Endodermal cell (in vitro differentiated cells): ENCODE measurements around the gene PSMC3IP. TPM values are rescaled to one million over a fixed set of nuclear protein-coding genes. Genes with fewer than 3 reads are reported as not detected.
A peak's percentile ranks its signal among the peaks of the same experiment; 100 is the strongest.

Source experiments
- DNase-seq: peaks from one replicate; pipeline ENCODE4 v3.0.0-alpha.2; 2017
- H3K27ac ChIP-seq: 2 replicates; pipeline ENCODE4 v1.5.1; 2013; ENCODE audit warnings: mild to moderate bottlenecking, low read depth, low read length, moderate library complexity
- H3K27me3 ChIP-seq: 2 replicates; pipeline ENCODE4 v1.6.1; 2013; ENCODE audit warnings: mild to moderate bottlenecking, low read length, moderate library complexity; ENCODE audit not compliant: insufficient read depth, control insufficient read depth, poor library complexity, severe bottlenecking
- H3K36me3 ChIP-seq: 2 replicates; pipeline ENCODE4 v1.7.0; 2013; ENCODE audit warnings: mild to moderate bottlenecking, low read length, moderate library complexity; ENCODE audit not compliant: control insufficient read depth, insufficient read depth
- H3K4me1 ChIP-seq: one replicate; pipeline ENCODE4 v1.7.0; 2013; ENCODE audit warnings: low read length; ENCODE audit not compliant: control insufficient read depth, insufficient read depth
- H3K4me3 ChIP-seq: 2 replicates; pipeline ENCODE4 v1.5.1; 2013; ENCODE audit warnings: mild to moderate bottlenecking, low read length, moderate library complexity
- H3K9ac ChIP-seq: 2 replicates; pipeline ENCODE4 v1.6.1; 2013; ENCODE audit warnings: mild to moderate bottlenecking, low read length, moderate library complexity; ENCODE audit not compliant: poor library complexity, severe bottlenecking; ENCODE audit errors: extremely low read depth
- H3K9me3 ChIP-seq: 2 replicates; pipeline ENCODE4 v1.6.1; 2013; ENCODE audit warnings: mild to moderate bottlenecking, low read length, moderate library complexity; ENCODE audit not compliant: control insufficient read depth
- H3K27ac Mint-ChIP-seq: 2 replicates; pipeline ENCODE4 v1.8.0; 2020; ENCODE audit warnings: mixed read lengths
- H3K27me3 Mint-ChIP-seq: 2 replicates; pipeline ENCODE4 v1.8.0; 2021; ENCODE audit warnings: mild to moderate bottlenecking, mixed read lengths; ENCODE audit not compliant: insufficient read depth
- H3K36me3 Mint-ChIP-seq: 2 replicates; pipeline ENCODE4 v1.8.0; 2020; ENCODE audit warnings: low read depth, mixed read lengths
- H3K4me1 Mint-ChIP-seq: 2 replicates; pipeline ENCODE4 v1.8.0; 2020; ENCODE audit warnings: mixed read lengths
- H3K4me3 Mint-ChIP-seq: 2 replicates; pipeline ENCODE4 v1.8.0; 2020; ENCODE audit warnings: mild to moderate bottlenecking, moderate library complexity, mixed read lengths
- H3K9me3 Mint-ChIP-seq: 2 replicates; pipeline ENCODE4 v1.8.0; 2020; ENCODE audit warnings: mild to moderate bottlenecking, mixed read lengths
- WGBS, 2 experiments: methylation state at CpG; one replicate each; pipeline versions ENCODE4 v1.1.5 to v1.1.7; 2013; ENCODE audit warnings: missing lambda C conversion rate in 2 of 2, mixed read lengths in 1 of 2; ENCODE audit not compliant: insufficient coverage in 1 of 2, insufficient read length in 1 of 2; 5-methylcytosine and 5-hydroxymethylcytosine counted together
- total RNA-seq, 2 donors: library from RNA; stranded (reverse); fragmentation: NEBNext Ultra II Directional in 1 of 2; extraction: Animal tissue kit (Norgen Biotek cat#: 25700) in 1 of 2; gene quantifications; 2 replicates in 1 of 2; 3 replicates in 1 of 2; pipeline ENCODE4 v1.2.1, GENCODE V29; 2021
- TF ChIP-seq, protein P1 (sequence below): fragments of 200-600 bp; sonication (generic); conservative IDR thresholded peaks from 2 replicates; pipeline ENCODE4 v1.5.0; 2021; ENCODE audit warnings: antibody characterized with exemption, mild to moderate bottlenecking

PSMC3IP gene
- total RNA-seq, 2 donors from 2014 or later, result 27.8 to 38.6 TPM

DNA sequence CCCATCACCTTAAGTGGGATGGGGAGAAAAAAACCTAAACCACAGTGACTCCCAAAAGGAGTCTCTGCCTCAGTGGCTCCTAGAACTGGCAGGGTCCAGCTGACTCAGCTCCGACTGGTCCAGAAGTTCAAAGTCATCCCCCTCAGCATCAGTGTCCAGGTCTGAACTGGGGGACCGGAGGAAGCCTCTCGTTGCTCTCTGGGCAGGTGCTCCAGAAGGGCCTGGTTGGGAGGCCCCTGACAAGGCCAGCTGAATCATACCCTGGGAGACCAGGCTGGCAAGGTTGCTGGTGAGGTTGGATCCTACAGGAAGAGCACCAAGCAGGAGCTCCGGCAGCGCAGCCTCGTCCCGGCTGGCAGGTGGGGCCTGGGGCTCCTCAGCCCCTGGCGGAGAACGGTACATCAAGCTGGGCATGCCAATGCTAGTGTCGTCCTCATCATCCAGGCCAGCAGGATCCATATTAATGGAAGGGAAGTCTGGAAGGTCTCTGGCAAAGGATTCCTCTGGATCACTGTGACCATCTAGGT, 4.3 kb upstream of the PSMC3IP start:
- Histone ChIP-seq H3K27me3 (no peaks in the 10 kb centered on the region), H3K4me3 (no peak overlapping the region), H3K36me3 (peaks cover 66% of the 10 kb centered on the region), H3K9me3 (no peaks in the 10 kb centered on the region), H3K9ac (no peak overlapping the region), H3K4me1 (no peaks in the 10 kb centered on the region), H3K27ac (no peak overlapping the region)
- TF ChIP-seq, protein P1, sequence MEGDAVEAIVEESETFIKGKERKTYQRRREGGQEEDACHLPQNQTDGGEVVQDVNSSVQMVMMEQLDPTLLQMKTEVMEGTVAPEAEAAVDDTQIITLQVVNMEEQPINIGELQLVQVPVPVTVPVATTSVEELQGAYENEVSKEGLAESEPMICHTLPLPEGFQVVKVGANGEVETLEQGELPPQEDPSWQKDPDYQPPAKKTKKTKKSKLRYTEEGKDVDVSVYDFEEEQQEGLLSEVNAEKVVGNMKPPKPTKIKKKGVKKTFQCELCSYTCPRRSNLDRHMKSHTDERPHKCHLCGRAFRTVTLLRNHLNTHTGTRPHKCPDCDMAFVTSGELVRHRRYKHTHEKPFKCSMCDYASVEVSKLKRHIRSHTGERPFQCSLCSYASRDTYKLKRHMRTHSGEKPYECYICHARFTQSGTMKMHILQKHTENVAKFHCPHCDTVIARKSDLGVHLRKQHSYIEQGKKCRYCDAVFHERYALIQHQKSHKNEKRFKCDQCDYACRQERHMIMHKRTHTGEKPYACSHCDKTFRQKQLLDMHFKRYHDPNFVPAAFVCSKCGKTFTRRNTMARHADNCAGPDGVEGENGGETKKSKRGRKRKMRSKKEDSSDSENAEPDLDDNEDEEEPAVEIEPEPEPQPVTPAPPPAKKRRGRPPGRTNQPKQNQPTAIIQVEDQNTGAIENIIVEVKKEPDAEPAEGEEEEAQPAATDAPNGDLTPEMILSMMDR, result no peak
- Mint-ChIP-seq H3K4me1 (peaks cover 5% of the 10 kb centered on the region), H3K4me3 (no peak overlapping the region), H3K27me3 (no peaks in the 10 kb centered on the region), H3K9me3 (no peaks in the 10 kb centered on the region), H3K27ac (no peak overlapping the region), H3K36me3 (peaks cover 54% of the 10 kb centered on the region)
- 96 to 98% methylated on average over 10 of the region's 10 CpGs for WGBS, 2 experiments
- DNase-seq, result no peak

DNA sequence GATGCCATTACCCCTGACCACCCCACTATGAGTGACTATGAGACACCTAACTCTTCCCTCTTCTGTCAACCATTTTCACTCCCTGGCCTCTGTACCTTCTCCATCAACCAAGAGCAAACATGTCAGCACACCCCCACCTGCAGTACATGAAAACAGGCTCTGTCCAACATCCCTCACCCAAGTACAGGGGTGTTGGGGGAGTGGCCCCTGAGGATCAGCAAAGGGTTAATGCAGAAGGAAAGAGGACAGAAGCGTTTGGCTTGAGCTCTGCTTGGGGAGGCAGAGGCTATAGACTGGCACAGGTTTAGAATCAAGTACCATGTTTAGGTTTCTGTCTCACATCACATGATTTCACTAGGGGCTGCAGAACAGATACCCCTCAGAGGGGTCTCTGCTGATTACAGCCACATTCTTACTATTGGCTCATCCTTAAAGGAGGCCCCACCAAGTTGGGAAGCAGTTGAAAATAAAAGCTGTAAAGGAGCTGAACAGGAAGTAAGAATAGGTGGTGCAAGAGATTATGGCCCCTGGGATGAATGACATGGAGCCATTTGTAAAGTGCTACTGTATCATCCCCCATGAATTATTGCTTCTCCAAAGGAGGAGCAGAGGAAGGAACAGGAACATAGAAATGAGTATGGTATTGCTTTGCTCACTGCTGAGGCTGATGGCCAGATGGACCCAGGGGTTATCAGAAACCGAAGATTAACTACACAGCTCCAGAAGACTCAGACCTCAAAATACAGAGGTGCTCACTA, 2.4 kb upstream of the PSMC3IP start:
- H3K36me3 ChIP-seq, result peaks cover 61% of the 10 kb centered on the region
- no peak for DNase-seq
- H3K4me3 ChIP-seq, result no peak overlapping the region
- H3K27me3 ChIP-seq, result no peaks in the 10 kb centered on the region
- Mint-ChIP-seq H3K4me3 (no peak overlapping the region), H3K4me1 (peaks cover 14% of the 10 kb centered on the region), H3K9me3 (no peaks in the 10 kb centered on the region), H3K27me3 (no peaks in the 10 kb centered on the region), H3K36me3 (peaks cover 62% of the 10 kb centered on the region), H3K27ac (peak overlapping the region; percentile 62)
- no peaks in the 10 kb centered on the region for H3K9me3 ChIP-seq
- TF ChIP-seq, protein P1, result no peak
- no peak overlapping the region for H3K27ac ChIP-seq
- 91 to 100% methylated on average over 1 to 2 of the region's 2 CpGs for WGBS, 2 experiments
- H3K9ac ChIP-seq, result no peak overlapping the region
- no peaks in the 10 kb centered on the region for H3K4me1 ChIP-seq

DNA sequence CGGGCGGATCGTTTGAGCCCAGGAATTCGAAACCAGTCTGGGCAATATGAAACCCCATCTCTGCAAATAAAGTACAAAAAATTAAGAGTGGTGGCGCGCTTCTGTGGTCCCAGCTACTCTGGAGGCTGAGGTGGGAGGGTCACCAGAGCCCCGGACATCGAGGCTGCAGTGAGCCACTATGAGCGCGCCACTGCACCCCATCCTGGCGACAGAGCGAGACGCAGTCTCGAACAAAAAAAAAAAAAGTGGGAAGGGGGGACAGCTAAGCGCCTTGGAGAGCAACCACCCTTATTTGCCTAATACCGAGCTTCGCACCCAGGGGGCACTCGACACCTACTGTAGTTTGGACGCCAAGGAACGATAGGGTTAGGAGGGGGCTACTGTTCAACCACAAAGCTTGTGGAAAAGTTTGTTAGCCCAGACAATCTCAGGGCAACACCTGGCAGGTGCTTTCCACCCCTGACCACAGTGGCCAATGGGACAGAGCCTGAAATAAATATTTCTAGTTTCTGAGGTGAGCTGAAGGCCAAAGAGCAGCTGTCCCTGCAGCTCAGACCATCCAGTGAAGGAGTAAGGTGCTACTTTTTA, 847 bp upstream of the PSMC3IP start:
- no peaks in the 10 kb centered on the region for H3K9me3 ChIP-seq
- peaks cover 59% of the 10 kb centered on the region for H3K36me3 Mint-ChIP-seq
- H3K27ac ChIP-seq, result peak overlapping the region; percentile 47
- H3K4me1 ChIP-seq, result no peaks in the 10 kb centered on the region
- 1 to 2% methylated on average over 14 to 20 of the region's 20 CpGs for WGBS, 2 experiments
- TF ChIP-seq, protein P1, result peak; percentile 85
- peak overlapping the region; percentile 98 for H3K27ac Mint-ChIP-seq
- H3K36me3 ChIP-seq, result peaks cover 62% of the 10 kb centered on the region
- peak overlapping the region; percentile 78 for H3K4me3 Mint-ChIP-seq
- peak; percentile 98 for DNase-seq
- peak overlapping the region; percentile 99 for H3K4me3 ChIP-seq
- no peaks in the 10 kb centered on the region for H3K27me3 ChIP-seq
- no peaks in the 10 kb centered on the region for H3K9me3 Mint-ChIP-seq
- peaks cover 14% of the 10 kb centered on the region for H3K4me1 Mint-ChIP-seq
- H3K9ac ChIP-seq, result peak overlapping the region; percentile 87
- H3K27me3 Mint-ChIP-seq, result no peaks in the 10 kb centered on the region
